Endothelial cell of umbilical vein (primary cell): ENCODE results near the gene AUTS2. TPM values are rescaled to one million over a fixed set of nuclear protein-coding genes. Genes with fewer than 3 reads are reported as not detected.

Source experiments
- BruUV-seq: library from RNA; stranded (reverse); fragments of 400-500 nt; replicated peaks from 2 replicates; lab custom pipeline; 2021; lab: Mats Ljungman, UMichigan
- CTCF ChIA-PET: fragments of 300-600, 350-600 bp; sonication (Branson Sonifier 250); formaldehyde crosslinking; loops from one replicate; lab custom pipeline; 2021; ENCODE audit warnings: antibody characterized with exemption, inconsistent platforms; lab: Charles Lee
- POLR2A ChIA-PET: fragments of 300-600, 350-600 bp; sonication (Branson Sonifier 250); formaldehyde crosslinking; loops from one replicate; lab custom pipeline; 2021; ENCODE audit warnings: antibody characterized with exemption, inconsistent platforms; lab: Charles Lee
- DNase-seq: peaks from one replicate; pipeline ENCODE4 v3.0.0-alpha.2; 2011; ENCODE audit warnings: low read depth, low spot score
- FAIRE-seq: peaks from 2 replicates; lab custom pipeline; 2011; peaks lifted over from hg19 to GRCh38; lab: Jason Lieb, UNC
- H2AFZ ChIP-seq: 2 replicates; pipeline ENCODE4 v1.6.0; 2012; ENCODE audit warnings: low read depth, low read length, control low read depth, inconsistent platforms
- H3K27ac ChIP-seq: 2 replicates; pipeline ENCODE4 v1.5.1; 2011; ENCODE audit warnings: low read depth, mild to moderate bottlenecking, control low read depth, low read length, moderate library complexity; ENCODE audit not compliant: insufficient read depth
- H3K27me3 ChIP-seq, 2 experiments: 2 replicates each; pipeline versions ENCODE4 v1.6.0 to v1.6.1; 2011; ENCODE audit warnings: low read length in 2 of 2, mixed read lengths in 1 of 2; ENCODE audit not compliant: control insufficient read depth in 2 of 2, insufficient read depth in 2 of 2
- H3K36me3 ChIP-seq, 2 experiments: 2 replicates in 1 of 2; 3 replicates in 1 of 2; pipeline ENCODE4 v1.5.1; 2011; ENCODE audit warnings: low read length in 2 of 2, mild to moderate bottlenecking in 1 of 2, moderate library complexity in 1 of 2; ENCODE audit not compliant: control insufficient read depth in 2 of 2, insufficient read depth in 2 of 2; ENCODE audit errors: extremely low read depth in 1 of 2
- H3K4me1 ChIP-seq: 3 replicates; pipeline ENCODE4 v1.5.1; 2011; ENCODE audit warnings: mild to moderate bottlenecking, low read length; ENCODE audit not compliant: control insufficient read depth, insufficient read depth; ENCODE audit errors: extremely low read depth
- H3K4me2 ChIP-seq: 2 replicates; pipeline ENCODE4 v1.6.1; 2011; ENCODE audit warnings: low read length, control low read depth, mixed read lengths; ENCODE audit not compliant: insufficient read depth
- H3K4me3 ChIP-seq, 3 experiments: fragments of 200-600 bp in 1 of 3; sonication (generic), shearing (Covaris generic) in 1 of 3; replicated peaks in 1 of 3; 2 replicates each; pipeline ENCODE4 v1.5.1; 2011 to 2016; ENCODE audit warnings: control low read depth in 3 of 3, low read length in 3 of 3, mild to moderate bottlenecking in 2 of 3, inconsistent platforms in 1 of 3, low read depth in 1 of 3, moderate library complexity in 1 of 3; ENCODE audit not compliant: insufficient read depth in 1 of 3
- H3K79me2 ChIP-seq: 2 replicates; pipeline ENCODE4 v1.6.0; 2012; ENCODE audit warnings: low read length, inconsistent platforms; ENCODE audit not compliant: control insufficient read depth, insufficient read depth
- H3K9ac ChIP-seq: replicated peaks from 2 replicates; pipeline ENCODE3; 2011; ENCODE audit warnings: low read length, control low read depth; ENCODE audit not compliant: insufficient read depth; ENCODE audit errors: extremely low read depth
- H3K9me1 ChIP-seq: replicated peaks from 3 replicates; pipeline ENCODE4 v1.6.0; 2011; ENCODE audit warnings: mild to moderate bottlenecking, low read length; ENCODE audit not compliant: control insufficient read depth, insufficient read depth; ENCODE audit errors: extremely low read depth
- H3K9me3 ChIP-seq: replicated peaks from 2 replicates; pipeline ENCODE4 v1.5.1; 2012; ENCODE audit warnings: low read length, inconsistent platforms; ENCODE audit not compliant: control insufficient read depth, insufficient read depth
- H4K20me1 ChIP-seq: replicated peaks from 2 replicates; pipeline ENCODE3; 2011; ENCODE audit warnings: mild to moderate bottlenecking, low read length; ENCODE audit not compliant: control insufficient read depth, insufficient read depth; ENCODE audit errors: extremely low read depth
- EZH2 ChIP-seq: IDR thresholded peaks from 2 replicates; pipeline ENCODE4 v1.6.1; 2012; ENCODE audit warnings: borderline replicate concordance, low read depth, mild to moderate bottlenecking, moderate library complexity, low read length, inconsistent platforms; ENCODE audit not compliant: severe bottlenecking
- FOS ChIP-seq: IDR thresholded peaks from 2 replicates; pipeline ENCODE4 v1.6.1; 2011; ENCODE audit warnings: mild to moderate bottlenecking, low read length, moderate library complexity, borderline replicate concordance; ENCODE audit not compliant: insufficient read depth
- GATA2 ChIP-seq: IDR thresholded peaks from 2 replicates; pipeline ENCODE4 v1.7.0; 2011; ENCODE audit warnings: low read depth, mild to moderate bottlenecking, moderate library complexity, mixed read lengths, low read length; ENCODE audit not compliant: insufficient read length, insufficient read depth
- JUN ChIP-seq: IDR thresholded peaks from 2 replicates; pipeline ENCODE4 v1.6.1; 2011; ENCODE audit warnings: borderline replicate concordance, low read depth; ENCODE audit not compliant: insufficient read length, insufficient read depth
- MAX ChIP-seq: IDR thresholded peaks from 2 replicates; pipeline ENCODE4 v1.6.1; 2011; ENCODE audit not compliant: insufficient read depth, insufficient read length
- MYC ChIP-seq: IDR thresholded peaks from one replicate; pipeline ENCODE4 v1.6.1; 2011; ENCODE audit warnings: mild to moderate bottlenecking, low read depth, low read length
- POLR2A ChIP-seq: IDR thresholded peaks from 2 replicates; pipeline ENCODE4 v1.6.1; 2012; ENCODE audit warnings: low read depth, mild to moderate bottlenecking, control low read depth, low read length
- POLR2AphosphoS5 ChIP-seq: IDR thresholded peaks from 2 replicates; pipeline ENCODE4 v1.6.1; 2012; ENCODE audit warnings: low read depth, mild to moderate bottlenecking, control low read depth, low read length, moderate library complexity; ENCODE audit not compliant: insufficient read depth
- dilution Hi-C: fragments of 300-500 bp; cut with MboI; formaldehyde crosslinking; loops from one replicate; pipeline ENCODE4 v1.15.0; 2019; ENCODE audit warnings: low sequenced_read_pairs; ENCODE audit not compliant: extremely low pct_ligation_motif_present
- intact Hi-C: fragments of 100-400 bp; cut with micrococcal nuclease; formaldehyde crosslinking; loops from one replicate; pipeline ENCODE4 v1.10.0; 2022
- polyA plus RNA-seq, 4 experiments: library from polyadenylated mRNA; depleted of rRNA in 3 of 4; stranded (reverse) in 3 of 4; unstranded in 1 of 4; fragments of >200 nt; gene quantifications; 2 replicates each; pipeline versions ENCODE4 v1.2.1 to v1.2.3, GENCODE V29; 2011 to 2012; ENCODE audit warnings: missing spikeins in 1 of 4
- total RNA-seq: library from RNA; stranded (reverse); gene quantifications from 2 replicates; pipeline ENCODE4 v1.2.3, GENCODE V29; 2021
- TF ChIP-seq, protein P1 (sequence below), 2 donors: IDR thresholded peaks; 1 replicate in 1 of 2; 2 replicates in 1 of 2; pipeline ENCODE4 v1.5.1; 2011; ENCODE audit warnings: low read length in 2 of 2, mild to moderate bottlenecking in 2 of 2, moderate library complexity in 2 of 2, control low read depth in 1 of 2, inconsistent platforms in 1 of 2, low read depth in 1 of 2; ENCODE audit not compliant: insufficient read depth in 1 of 2; ENCODE audit errors: extremely low read depth in 1 of 2

AUTS2 gene
- total and polyA plus RNA-seq, 2 donors (not counting 3 experiments of a cell fraction or from before 2014, with no cell fraction given): 0.59 to 8.0 TPM

DNA sequence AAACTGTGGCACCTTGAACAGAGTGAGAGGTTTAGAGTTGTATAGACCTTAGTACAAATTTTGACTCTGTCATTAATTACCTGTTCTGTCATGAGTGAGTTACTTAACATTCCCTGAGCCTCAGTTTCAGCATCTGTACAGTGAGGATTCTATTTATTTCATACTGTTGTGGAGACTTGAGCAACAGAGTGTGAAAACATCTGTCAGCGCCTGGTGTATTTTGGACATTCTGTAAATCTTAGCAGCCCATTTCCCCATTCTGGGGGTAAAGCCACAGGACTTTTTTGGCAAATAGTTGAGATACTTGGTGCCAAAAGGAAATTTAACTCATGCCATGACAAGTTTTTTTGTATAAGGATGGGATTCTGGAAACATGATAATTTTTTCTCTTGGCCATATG is 94.8 kb downstream of the AUTS2 start:
- H3K27me3 ChIP-seq: no peaks in the 10 kb centered on the region
- H2AFZ ChIP-seq: no peak overlapping the region
- FAIRE-seq (no peak), DNase-seq (no peak)
- H3K79me2 ChIP-seq: no peaks in the 10 kb centered on the region
- H3K9me1 ChIP-seq: no peaks in the 10 kb centered on the region
- ChIA-PET POLR2A (no interaction called here), CTCF (no interaction called here)
- TF ChIP-seq POLR2AphosphoS5: no peak
- TF ChIP-seq, protein P1, sequence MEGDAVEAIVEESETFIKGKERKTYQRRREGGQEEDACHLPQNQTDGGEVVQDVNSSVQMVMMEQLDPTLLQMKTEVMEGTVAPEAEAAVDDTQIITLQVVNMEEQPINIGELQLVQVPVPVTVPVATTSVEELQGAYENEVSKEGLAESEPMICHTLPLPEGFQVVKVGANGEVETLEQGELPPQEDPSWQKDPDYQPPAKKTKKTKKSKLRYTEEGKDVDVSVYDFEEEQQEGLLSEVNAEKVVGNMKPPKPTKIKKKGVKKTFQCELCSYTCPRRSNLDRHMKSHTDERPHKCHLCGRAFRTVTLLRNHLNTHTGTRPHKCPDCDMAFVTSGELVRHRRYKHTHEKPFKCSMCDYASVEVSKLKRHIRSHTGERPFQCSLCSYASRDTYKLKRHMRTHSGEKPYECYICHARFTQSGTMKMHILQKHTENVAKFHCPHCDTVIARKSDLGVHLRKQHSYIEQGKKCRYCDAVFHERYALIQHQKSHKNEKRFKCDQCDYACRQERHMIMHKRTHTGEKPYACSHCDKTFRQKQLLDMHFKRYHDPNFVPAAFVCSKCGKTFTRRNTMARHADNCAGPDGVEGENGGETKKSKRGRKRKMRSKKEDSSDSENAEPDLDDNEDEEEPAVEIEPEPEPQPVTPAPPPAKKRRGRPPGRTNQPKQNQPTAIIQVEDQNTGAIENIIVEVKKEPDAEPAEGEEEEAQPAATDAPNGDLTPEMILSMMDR (IDR thresholded peaks at IDR 0.05; ENCODE audit: extremely low read depth in 1 of 2, insufficient read depth in 1 of 2, low read depth in 1 of 2, low read length in 2 of 2): no peak
- TF ChIP-seq FOS: no peak
- TF ChIP-seq POLR2A: no peak
- TF ChIP-seq JUN: no peak
- TF ChIP-seq MYC: no peak
- TF ChIP-seq EZH2: no peak
- no peak for TF ChIP-seq GATA2
- no peak for TF ChIP-seq MAX
- H3K4me3 ChIP-seq: no peak overlapping the region
- H3K27ac ChIP-seq: no peak overlapping the region
- no peaks in the 10 kb centered on the region for H3K36me3 ChIP-seq
- no peak overlapping the region for H3K9ac ChIP-seq
- dilution Hi-C loops: no loop called here
- intact Hi-C loops: no loop called here
- no peaks in the 10 kb centered on the region for H4K20me1 ChIP-seq
- H3K9me3 ChIP-seq: no peaks in the 10 kb centered on the region
- no TSS peak for BruUV-seq
- H3K4me1 ChIP-seq: no peaks in the 10 kb centered on the region
- H3K4me2 ChIP-seq: no peak overlapping the region
